Amygdala (tissue), 56 donors: ENCODE data around the gene PIP5KL1.
A peak's percentile ranks its signal among the peaks of the same experiment; 100 is the strongest.

Experiments used
- DNase-seq, 56 donors: peaks; one replicate each; lab custom pipeline; 2025; lab: John Stamatoyannopoulos, UW

PIP5KL1 gene

GRCh38 chr9:127970401-127971313, 40.1 kb upstream of the PIP5KL1 start:
- no peak for DNase-seq

- peak in 31 of 56 donors; percentile 33 to 75 (median 55) for DNase-seq
Measured at GRCh38 chr9:127968700-127969383, 38.3 kb upstream of the PIP5KL1 start.

- DNase-seq, result no peak
Measured at GRCh38 chr9:127968042-127968441, 37.5 kb upstream of the PIP5KL1 start.

- no peak for DNase-seq
Measured at GRCh38 chr9:127967151-127967809, 36.7 kb upstream of the PIP5KL1 start.

GRCh38 chr9:127966416-127967150, 36.0 kb upstream of the PIP5KL1 start:
- no peak for DNase-seq

GRCh38 chr9:127965953-127966352, 35.4 kb upstream of the PIP5KL1 start:
- DNase-seq, result no peak

- DNase-seq, result no peak
Measured at GRCh38 chr9:127963359-127964064, 32.9 kb upstream of the PIP5KL1 start.

GRCh38 chr9:127963041-127963358, 32.4 kb upstream of the PIP5KL1 start:
- DNase-seq, result no peak

GRCh38 chr9:127962278-127962677, 31.7 kb upstream of the PIP5KL1 start:
- no peak for DNase-seq

- DNase-seq, result no peak
Measured at GRCh38 chr9:127961613-127962155, 31.1 kb upstream of the PIP5KL1 start.

GRCh38 chr9:127961155-127961490, 30.5 kb upstream of the PIP5KL1 start:
- DNase-seq, result no peak

- no peak for DNase-seq
Measured at GRCh38 chr9:127960410-127961154, 30.0 kb upstream of the PIP5KL1 start.

- no peak for DNase-seq
Measured at GRCh38 chr9:127959841-127960409, 29.3 kb upstream of the PIP5KL1 start.

GRCh38 chr9:127959398-127959797, 28.8 kb upstream of the PIP5KL1 start:
- DNase-seq, result no peak

- no peak for DNase-seq
Measured at GRCh38 chr9:127958728-127959127, 28.2 kb upstream of the PIP5KL1 start.

GRCh38 chr9:127955294-127956015, 24.9 kb upstream of the PIP5KL1 start:
- DNase-seq, result peak in 26 of 56 donors; percentile 34 to 68 (median 52)

GRCh38 chr9:127954831-127955293, 24.3 kb upstream of the PIP5KL1 start:
- peak in 49 of 56 donors; percentile 27 to 86 (median 66) for DNase-seq
